ENCODE results near the gene GRM2. TPM values are rescaled to one million over a fixed set of nuclear protein-coding genes. Genes with fewer than 3 reads are reported as not detected.

GRM2 gene
- total RNA-seq, 2 donors from 2014 or later, result 3.9 to 7.4 TPM

DNA sequence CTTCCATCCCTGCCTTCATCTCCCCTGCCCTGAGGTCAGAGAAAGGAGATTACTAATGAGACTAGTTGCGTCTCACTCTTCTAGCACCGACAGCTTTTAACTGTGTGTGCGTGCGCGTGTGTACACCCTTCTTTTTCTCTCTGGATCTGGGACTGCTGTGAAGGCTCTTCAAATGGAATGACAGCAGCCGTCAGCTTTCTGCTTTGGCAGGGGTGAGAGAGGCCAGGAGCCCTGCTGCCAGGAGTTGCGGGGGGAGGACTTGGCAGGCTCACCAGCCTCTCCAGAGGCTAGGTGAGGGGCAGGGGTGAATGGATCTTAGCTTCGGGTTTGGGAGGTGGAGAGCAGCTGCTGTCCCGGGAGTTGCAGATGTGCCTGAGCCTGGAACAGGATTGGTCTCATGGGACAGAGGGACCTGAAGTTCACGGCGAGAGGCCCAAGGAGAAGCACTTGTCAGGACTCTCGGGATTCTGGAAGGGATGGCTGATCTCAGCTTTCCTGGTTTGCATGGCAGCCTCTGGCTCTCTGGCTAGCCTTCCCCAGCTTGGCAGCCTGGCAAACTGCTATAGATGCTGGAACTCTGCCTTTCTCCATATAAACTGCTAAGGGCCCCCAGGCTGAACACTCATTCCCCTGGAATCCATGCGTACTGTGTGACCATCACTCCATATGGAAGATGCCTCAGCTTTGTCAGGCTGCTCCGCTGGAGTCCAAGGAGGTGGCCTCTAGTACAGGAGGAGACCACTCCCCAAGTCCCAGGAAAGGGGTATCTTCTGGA, 19.2 kb upstream of the GRM2 start:
- 90 to 94% methylated on average over 10 to 14 of the region's 14 CpGs for WGBS, 2 experiments (ENCODE audit: insufficient coverage in 1 of 2, insufficient read length in 1 of 2)
- no peak overlapping the region for H3K27ac Mint-ChIP-seq
- no peaks in the 10 kb centered on the region for H3K9me3 Mint-ChIP-seq
- no peaks in the 10 kb centered on the region for H3K27me3 ChIP-seq (ENCODE audit: control insufficient read depth, insufficient read depth, low read length, poor library complexity, severe bottlenecking)
- H3K9me3 ChIP-seq (ENCODE audit: control insufficient read depth, low read length), result no peaks in the 10 kb centered on the region
- H3K4me3 ChIP-seq (ENCODE audit: low read length), result no peak overlapping the region
- no peak for DNase-seq
- H3K36me3 Mint-ChIP-seq (ENCODE audit: low read depth), result peaks cover 28% of the 10 kb centered on the region
- no peaks in the 10 kb centered on the region for H3K4me1 ChIP-seq (ENCODE audit: control insufficient read depth, insufficient read depth, low read length)
- TF ChIP-seq, protein P1, sequence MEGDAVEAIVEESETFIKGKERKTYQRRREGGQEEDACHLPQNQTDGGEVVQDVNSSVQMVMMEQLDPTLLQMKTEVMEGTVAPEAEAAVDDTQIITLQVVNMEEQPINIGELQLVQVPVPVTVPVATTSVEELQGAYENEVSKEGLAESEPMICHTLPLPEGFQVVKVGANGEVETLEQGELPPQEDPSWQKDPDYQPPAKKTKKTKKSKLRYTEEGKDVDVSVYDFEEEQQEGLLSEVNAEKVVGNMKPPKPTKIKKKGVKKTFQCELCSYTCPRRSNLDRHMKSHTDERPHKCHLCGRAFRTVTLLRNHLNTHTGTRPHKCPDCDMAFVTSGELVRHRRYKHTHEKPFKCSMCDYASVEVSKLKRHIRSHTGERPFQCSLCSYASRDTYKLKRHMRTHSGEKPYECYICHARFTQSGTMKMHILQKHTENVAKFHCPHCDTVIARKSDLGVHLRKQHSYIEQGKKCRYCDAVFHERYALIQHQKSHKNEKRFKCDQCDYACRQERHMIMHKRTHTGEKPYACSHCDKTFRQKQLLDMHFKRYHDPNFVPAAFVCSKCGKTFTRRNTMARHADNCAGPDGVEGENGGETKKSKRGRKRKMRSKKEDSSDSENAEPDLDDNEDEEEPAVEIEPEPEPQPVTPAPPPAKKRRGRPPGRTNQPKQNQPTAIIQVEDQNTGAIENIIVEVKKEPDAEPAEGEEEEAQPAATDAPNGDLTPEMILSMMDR (conservative IDR thresholded peaks at IDR 0.05), result no peak
- no peak overlapping the region for H3K4me3 Mint-ChIP-seq
- no peak overlapping the region for H3K27ac ChIP-seq (ENCODE audit: low read depth, low read length)
- no peaks in the 10 kb centered on the region for H3K27me3 Mint-ChIP-seq (ENCODE audit: insufficient read depth)
- peaks cover 20% of the 10 kb centered on the region for H3K36me3 ChIP-seq (ENCODE audit: control insufficient read depth, insufficient read depth, low read length)
- H3K9ac ChIP-seq (ENCODE audit: extremely low read depth, low read length, poor library complexity, severe bottlenecking), result no peak overlapping the region
- no peaks in the 10 kb centered on the region for H3K4me1 Mint-ChIP-seq

DNA sequence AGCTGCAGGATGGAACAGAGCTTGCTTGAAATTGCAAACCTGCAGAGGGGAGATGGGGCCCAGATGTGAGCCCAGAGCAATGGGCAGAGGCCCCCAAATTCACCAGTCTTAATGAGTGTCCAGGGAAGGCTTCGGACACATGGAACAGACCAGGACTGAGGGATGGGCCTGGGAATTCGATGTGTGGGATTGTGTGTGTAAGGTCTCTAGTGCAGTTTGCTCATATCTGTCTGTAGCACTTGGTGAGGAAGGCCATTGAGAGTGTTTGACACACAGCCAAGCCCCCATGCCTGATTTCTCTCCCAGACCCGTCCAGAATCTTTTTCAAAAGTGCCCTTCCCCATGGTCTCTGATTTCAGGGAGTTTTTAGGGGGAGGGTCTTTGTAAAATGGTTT, 18.7 kb upstream of the GRM2 start:
- Mint-ChIP-seq H3K27ac (no peak overlapping the region), H3K27me3 (ENCODE audit: insufficient read depth) (no peaks in the 10 kb centered on the region)

DNA sequence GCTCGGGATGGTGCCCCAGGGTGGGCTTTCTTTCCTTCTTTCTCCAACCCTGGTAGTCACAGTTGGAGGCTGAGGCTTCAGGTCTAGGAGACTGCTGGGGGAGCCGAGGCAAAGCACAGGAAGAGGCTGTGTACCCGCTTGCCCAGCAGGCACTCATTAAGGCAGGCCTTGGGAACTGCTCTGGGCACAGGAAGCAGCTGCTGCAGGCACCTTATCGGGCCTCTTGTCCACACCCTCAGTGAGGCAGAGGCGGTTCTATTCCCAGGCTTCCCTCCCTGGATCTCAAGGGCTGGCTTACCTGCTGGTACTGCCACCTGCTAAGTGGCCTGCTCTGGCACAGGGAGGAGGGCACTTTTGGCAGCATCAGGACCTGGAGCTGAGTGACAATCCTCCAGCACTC, 15.8 kb upstream of the GRM2 start:
- no peak overlapping the region for H3K27ac ChIP-seq (ENCODE audit: low read depth, low read length)
- Mint-ChIP-seq H3K27ac (peak overlapping the region; percentile 26), H3K4me1 (no peaks in the 10 kb centered on the region), H3K9me3 (no peaks in the 10 kb centered on the region), H3K4me3 (no peak overlapping the region), H3K36me3 (ENCODE audit: low read depth) (peaks cover 19% of the 10 kb centered on the region), H3K27me3 (ENCODE audit: insufficient read depth) (no peaks in the 10 kb centered on the region)
- no peak for DNase-seq
- no peak overlapping the region for H3K4me3 ChIP-seq (ENCODE audit: low read length)
- 69 to 92% methylated on average over 2 to 5 of the region's 5 CpGs for WGBS, 2 experiments (ENCODE audit: insufficient coverage in 1 of 2, insufficient read length in 1 of 2)
- no peaks in the 10 kb centered on the region for H3K4me1 ChIP-seq (ENCODE audit: control insufficient read depth, insufficient read depth, low read length)
- TF ChIP-seq, protein P1 (conservative IDR thresholded peaks at IDR 0.05), result no peak
- H3K36me3 ChIP-seq (ENCODE audit: control insufficient read depth, insufficient read depth, low read length), result peaks cover 6% of the 10 kb centered on the region
- H3K27me3 ChIP-seq (ENCODE audit: control insufficient read depth, insufficient read depth, low read length, poor library complexity, severe bottlenecking), result no peaks in the 10 kb centered on the region
- H3K9ac ChIP-seq (ENCODE audit: extremely low read depth, low read length, poor library complexity, severe bottlenecking), result no peak overlapping the region
- H3K9me3 ChIP-seq (ENCODE audit: control insufficient read depth, low read length), result no peaks in the 10 kb centered on the region

More for the DNA sequence above, 18.7 kb upstream of the GRM2 start:
- no peaks in the 10 kb centered on the region for H3K4me1 ChIP-seq (ENCODE audit: control insufficient read depth, insufficient read depth, low read length)
- 89% methylated on average over 3 of the region's 3 CpGs; no CpG with 5 or more reads in 1 of the 2 experiments for WGBS, 2 experiments (ENCODE audit: insufficient coverage in 1 of 2, insufficient read length in 1 of 2)
- H3K4me1 Mint-ChIP-seq, result no peaks in the 10 kb centered on the region
- no peak overlapping the region for H3K4me3 Mint-ChIP-seq
- H3K27me3 ChIP-seq (ENCODE audit: control insufficient read depth, insufficient read depth, low read length, poor library complexity, severe bottlenecking), result no peaks in the 10 kb centered on the region
- H3K36me3 ChIP-seq (ENCODE audit: control insufficient read depth, insufficient read depth, low read length), result peaks cover 20% of the 10 kb centered on the region
- DNase-seq, result no peak
- H3K36me3 Mint-ChIP-seq (ENCODE audit: low read depth), result peaks cover 28% of the 10 kb centered on the region
- no peaks in the 10 kb centered on the region for H3K9me3 ChIP-seq (ENCODE audit: control insufficient read depth, low read length)
- H3K4me3 ChIP-seq (ENCODE audit: low read length), result no peak overlapping the region
- no peak overlapping the region for H3K9ac ChIP-seq (ENCODE audit: extremely low read depth, low read length, poor library complexity, severe bottlenecking)
- TF ChIP-seq, protein P1 (conservative IDR thresholded peaks at IDR 0.05), result no peak
- H3K9me3 Mint-ChIP-seq, result no peaks in the 10 kb centered on the region
- no peak overlapping the region for H3K27ac ChIP-seq (ENCODE audit: low read depth, low read length)

All from endodermal cell (in vitro differentiated cells).